Activated T-helper 9 cell treated with anti-CD3 and anti-CD28 coated beads, Interleukin-2, amount 50 U/mL, for 16 hours (primary cell): ENCODE results near the gene ATF7IP2.
"Not testable (repeated sequence)": the region's sequence is repeated elsewhere in the genome, so short reads cannot be mapped to it uniquely, and the experiment has no call there.

Source experiments
- DNase-seq: peaks from one replicate; pipeline ENCODE4 v3.0.0-alpha.2; 2020; ENCODE audit warnings: low read depth

Gene ATF7IP2

GRCh38 chr16:10452208-10453158, 66.6 kb downstream of the ATF7IP2 start:
- DNase-seq = not testable (repeated sequence)

GRCh38 chr16:10453159-10453510, 67.3 kb downstream of the ATF7IP2 start:
- no peak for DNase-seq

DNA sequence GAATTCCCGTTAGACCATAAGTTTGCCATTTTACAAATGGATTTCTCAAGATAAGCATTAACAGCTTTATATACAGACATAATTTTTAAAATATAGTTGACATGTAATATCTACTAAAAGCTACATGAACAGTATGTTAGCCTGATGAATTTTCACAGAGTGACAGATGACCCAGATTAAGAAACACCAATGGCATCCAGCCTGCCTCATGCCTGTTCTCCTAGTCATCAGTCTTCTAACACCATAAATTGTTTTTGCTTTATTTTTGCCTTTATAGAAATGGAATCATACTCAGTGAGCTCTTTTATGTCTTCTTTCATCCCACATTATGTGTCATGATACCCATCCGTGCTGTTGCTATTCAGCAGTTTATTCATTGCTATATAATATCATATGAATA, 80.0 kb downstream of the ATF7IP2 start:
- no peak for DNase-seq

DNA sequence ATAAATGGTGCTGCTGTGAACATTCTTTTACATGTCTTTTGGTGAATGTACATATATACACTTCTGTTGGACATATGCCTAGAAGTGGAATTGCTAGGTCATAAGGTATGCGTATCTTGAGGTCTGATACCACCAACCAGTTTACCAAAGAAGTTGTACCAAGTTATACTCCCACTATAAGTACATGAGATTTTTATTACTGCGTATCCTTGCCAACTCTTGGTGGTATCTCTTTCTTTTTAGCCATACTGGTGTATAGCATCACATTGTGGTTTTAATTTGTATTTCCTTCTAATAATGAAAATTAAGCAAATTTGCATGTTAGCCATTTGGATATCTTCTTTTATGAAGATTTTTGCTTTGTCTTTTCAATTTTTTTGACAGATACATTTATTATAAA, 80.5 kb downstream of the ATF7IP2 start:
- no peak for DNase-seq

GRCh38 chr16:10466861-10467260, 81.0 kb downstream of the ATF7IP2 start:
- no peak for DNase-seq

- DNase-seq = not testable (repeated sequence)
Measured at GRCh38 chr16:10476636-10477035, 90.8 kb downstream of the ATF7IP2 start.

GRCh38 chr16:10480151-10480550, 94.3 kb downstream of the ATF7IP2 start:
- no peak for DNase-seq

- no peak for DNase-seq
Measured at GRCh38 chr16:10485159-10485558, 99.3 kb downstream of the ATF7IP2 start.

- DNase-seq = no peak
Measured at GRCh38 chr16:10485698-10486382, 100.0 kb downstream of the ATF7IP2 start.

- DNase-seq = no peak
Measured at GRCh38 chr16:10490141-10490540, 104.3 kb downstream of the ATF7IP2 start.

DNA sequence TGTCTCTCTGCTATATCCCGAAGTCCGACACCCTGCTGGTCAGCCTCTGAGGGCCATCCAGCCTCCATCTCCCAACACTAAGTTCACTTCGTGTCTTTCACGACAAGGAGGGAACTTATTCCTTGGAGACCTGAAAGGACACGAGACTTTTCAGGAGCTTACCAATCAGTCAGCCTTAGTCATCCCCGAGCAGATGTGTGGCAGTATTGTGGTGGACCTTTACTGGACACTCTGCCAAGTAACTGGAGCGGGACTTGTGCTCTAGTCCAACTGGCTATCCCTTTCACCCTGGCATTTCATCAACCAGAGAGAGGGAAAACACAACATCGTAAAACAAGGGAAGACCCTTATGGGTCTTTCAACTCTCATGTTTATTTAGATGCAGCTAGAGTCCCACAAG, 107.4 kb downstream of the ATF7IP2 start:
- DNase-seq = no peak

GRCh38 chr16:10494343-10495030, 108.6 kb downstream of the ATF7IP2 start:
- DNase-seq = no peak

GRCh38 chr16:10495031-10495345, 109.1 kb downstream of the ATF7IP2 start:
- DNase-seq = no peak

DNA sequence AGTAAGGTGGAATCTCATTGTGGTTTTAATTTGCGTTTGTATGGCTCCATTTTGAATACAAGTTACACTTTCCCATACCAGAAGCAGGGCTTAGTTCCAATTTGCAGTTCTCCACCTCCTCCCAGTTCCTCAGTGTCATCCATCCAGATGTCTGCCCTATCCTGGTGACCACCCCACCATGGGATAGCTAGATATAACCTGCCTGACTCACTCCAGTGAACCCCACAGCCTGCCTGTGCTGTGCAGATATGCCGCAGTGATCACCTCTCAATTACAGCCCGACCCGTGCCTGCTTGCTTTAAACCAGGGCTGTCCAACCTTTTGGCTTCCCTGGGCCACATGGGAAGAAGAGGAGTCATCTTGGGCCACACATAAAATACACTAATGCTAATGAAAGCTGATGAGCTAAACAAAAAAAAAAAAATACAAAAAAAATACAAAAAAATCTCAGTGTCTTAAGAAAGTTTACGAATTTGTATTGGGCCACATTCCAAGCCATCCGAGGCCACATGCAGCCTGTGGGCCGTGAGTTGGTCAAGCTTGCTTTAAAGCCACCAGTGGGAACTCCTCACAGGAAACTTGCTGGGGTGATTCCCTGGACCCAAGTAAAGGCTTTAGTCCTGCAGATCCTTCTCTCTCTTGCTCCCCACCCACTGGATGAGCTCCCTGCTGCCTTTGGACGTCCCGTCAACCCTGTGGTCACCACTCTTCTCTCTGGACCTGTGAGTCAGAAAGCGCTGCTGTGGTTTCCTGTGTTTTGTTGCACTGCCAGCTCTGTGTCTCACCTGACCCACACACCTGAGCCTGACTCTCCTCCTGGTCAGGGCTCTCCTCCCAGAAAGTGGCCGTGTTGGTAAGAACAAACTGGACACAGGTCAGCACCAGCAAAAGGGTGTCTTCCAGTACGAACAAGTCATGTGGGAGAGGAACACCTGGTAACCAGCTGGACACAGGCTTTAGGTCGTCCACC, 111.6 kb downstream of the ATF7IP2 start:
- no peak for DNase-seq

- no peak for DNase-seq
Measured at GRCh38 chr16:10500582-10500981, 114.7 kb downstream of the ATF7IP2 start.

- DNase-seq = no peak
Measured at GRCh38 chr16:10501016-10501607, 115.3 kb downstream of the ATF7IP2 start.

- DNase-seq = no peak
Measured at GRCh38 chr16:10502776-10503175, 116.9 kb downstream of the ATF7IP2 start.

DNA sequence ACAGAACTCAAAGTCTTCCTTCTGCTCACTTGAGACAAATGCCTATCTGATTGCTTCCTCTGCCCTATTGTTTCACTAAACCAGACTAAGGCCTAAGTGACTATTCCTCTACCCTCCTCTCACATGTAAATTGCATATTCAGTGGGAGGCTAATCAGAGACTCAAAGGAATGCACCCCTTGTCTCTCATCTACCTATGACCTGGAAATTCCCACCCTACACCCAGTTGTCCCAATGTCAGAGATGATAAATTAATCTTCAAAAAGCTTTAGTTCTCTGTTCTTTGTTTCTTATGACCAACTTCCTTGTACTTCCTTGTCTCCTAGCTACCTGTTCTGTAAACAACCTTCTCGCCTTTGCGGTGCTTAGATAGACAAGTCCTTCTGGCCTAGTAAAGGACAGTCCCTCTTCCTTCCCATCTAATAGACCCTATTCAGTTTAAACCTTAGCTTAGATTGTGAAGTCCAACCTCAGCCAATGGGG, 118.6 kb downstream of the ATF7IP2 start:
- no peak for DNase-seq

- not testable (repeated sequence) for DNase-seq
Measured at GRCh38 chr16:10505286-10505685, 119.4 kb downstream of the ATF7IP2 start.

DNA sequence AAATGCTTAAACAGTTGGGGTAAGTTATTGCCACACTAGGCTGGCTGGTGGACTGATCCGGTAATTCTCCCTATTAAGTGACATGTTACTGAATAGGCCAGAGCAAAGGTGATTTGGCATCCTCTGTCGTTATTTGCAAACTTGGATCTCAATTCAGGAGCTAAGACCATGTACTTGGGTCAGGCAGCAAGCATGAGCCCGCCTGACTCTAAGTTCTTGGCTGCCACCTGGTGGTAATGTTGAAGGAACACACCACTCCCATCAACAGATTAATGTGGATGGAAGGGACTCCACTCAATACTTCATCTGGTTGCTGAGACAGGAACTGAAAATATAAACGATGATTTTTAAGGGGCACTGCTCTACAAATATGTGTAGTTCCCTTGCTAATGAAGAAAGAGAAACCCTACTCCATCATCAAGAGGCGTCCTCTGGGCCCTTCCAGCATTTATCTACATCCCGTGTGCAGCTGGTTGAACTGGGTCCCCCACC, 123.7 kb downstream of the ATF7IP2 start:
- peak; percentile 17 for DNase-seq

GRCh38 chr16:10510279-10510678, 124.4 kb downstream of the ATF7IP2 start:
- DNase-seq = no peak
